HG03521 (cell line): ENCODE data around the gene PPDPF.
"Not testable (repeated sequence)": the region's sequence is repeated elsewhere in the genome, so short reads cannot be mapped to it uniquely, and the experiment has no call there.

Source experiments
- ATAC-seq: cut with Tn5 transposase; IDR thresholded peaks from one replicate; pipeline ENCODE4 v1.9.1; 2021; ENCODE audit warnings: mild to moderate bottlenecking, moderate library complexity; ENCODE audit not compliant: unreplicated experiment

Gene PPDPF

GRCh38 chr20:63499338-63499969, 21.1 kb upstream of the PPDPF start:
- no peak for ATAC-seq

- ATAC-seq = no peak
Observed at GRCh38 chr20:63500151-63500901, 20.2 kb upstream of the PPDPF start.

DNA sequence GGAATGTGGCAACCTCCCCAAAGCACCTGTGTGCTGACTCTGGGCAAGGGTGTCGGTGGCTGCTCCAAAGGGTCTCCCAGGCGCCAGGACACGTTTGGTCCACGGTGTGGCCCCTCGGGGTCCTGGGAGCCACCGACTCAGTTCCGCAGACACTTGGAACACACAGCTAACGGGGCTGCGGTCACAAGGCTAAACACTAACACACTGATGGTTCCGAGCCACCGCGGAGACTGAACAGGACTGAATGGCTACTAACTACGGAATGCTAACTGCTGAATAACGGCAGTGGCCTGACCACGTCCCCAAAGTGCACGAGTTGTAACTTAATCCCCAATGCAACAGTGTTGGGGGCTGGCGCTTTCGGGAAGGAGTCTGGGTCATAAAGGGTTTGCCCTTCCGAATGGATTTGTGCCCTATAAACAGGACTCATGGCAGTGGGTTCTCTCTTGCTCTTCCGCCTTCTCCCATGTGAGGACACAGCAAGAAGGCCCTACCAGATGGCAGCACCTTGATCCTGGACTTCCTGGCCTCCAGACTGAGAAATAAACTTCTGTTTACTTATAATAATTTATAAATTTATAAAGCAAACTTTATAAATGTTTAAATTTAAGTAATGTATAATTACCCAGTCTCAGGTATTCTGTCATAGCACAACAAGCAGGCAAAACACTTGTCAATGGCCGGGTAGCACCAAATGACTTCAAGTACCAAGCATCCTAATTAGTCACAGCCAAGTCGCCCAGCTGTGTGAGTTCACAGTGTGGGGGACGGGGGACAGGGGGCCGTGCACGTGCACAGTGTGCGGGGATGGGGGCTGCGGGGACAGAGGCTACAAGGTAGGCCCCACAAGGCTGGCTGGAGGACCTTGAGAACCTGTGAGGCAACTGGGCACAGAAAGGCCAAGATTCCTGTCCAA, 19.4 kb upstream of the PPDPF start:
- no peak for ATAC-seq

GRCh38 chr20:63501818-63502670, 18.5 kb upstream of the PPDPF start:
- no peak for ATAC-seq

GRCh38 chr20:63502671-63503172, 17.8 kb upstream of the PPDPF start:
- ATAC-seq = no peak

- ATAC-seq = no peak
Observed at GRCh38 chr20:63503524-63503923, 17.0 kb upstream of the PPDPF start.

- ATAC-seq = no peak
Observed at GRCh38 chr20:63504642-63505041, 15.9 kb upstream of the PPDPF start.

GRCh38 chr20:63505281-63505680, 15.3 kb upstream of the PPDPF start:
- ATAC-seq = no peak

GRCh38 chr20:63505723-63506122, 14.8 kb upstream of the PPDPF start:
- no peak for ATAC-seq

DNA sequence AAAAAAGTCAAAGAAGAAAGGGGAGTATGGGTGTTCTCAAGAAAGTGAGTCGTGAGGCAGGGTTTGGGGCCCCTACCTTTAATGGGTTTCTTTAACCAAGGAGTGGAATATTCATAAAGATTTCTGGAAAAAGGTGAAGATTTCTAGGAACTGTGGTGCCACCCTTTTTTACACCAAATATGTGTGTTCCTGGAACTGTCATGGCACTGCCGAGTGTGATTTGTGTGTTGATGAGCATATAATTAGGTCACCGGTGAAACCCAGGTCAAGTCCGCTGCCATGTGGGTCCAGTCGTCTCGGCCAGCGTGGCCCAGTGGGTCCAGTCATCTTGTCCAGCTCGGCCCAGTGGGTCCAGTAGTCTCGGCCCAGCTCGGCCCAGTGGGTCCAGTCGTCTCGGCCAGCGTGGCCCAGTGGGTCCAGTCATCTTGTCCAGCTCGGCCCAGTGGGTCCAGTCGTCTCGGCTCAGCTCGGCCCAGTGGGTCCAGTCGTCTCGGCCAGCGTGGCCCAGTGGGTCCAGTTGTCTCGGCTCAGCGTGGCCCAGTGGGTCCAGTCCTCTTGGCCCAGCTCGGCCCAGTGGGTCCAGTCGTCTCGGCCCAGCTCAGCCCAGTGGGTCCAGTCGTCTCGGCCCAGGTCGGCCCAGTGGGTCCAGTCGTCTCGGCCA, 13.4 kb upstream of the PPDPF start:
- ATAC-seq = no peak

DNA sequence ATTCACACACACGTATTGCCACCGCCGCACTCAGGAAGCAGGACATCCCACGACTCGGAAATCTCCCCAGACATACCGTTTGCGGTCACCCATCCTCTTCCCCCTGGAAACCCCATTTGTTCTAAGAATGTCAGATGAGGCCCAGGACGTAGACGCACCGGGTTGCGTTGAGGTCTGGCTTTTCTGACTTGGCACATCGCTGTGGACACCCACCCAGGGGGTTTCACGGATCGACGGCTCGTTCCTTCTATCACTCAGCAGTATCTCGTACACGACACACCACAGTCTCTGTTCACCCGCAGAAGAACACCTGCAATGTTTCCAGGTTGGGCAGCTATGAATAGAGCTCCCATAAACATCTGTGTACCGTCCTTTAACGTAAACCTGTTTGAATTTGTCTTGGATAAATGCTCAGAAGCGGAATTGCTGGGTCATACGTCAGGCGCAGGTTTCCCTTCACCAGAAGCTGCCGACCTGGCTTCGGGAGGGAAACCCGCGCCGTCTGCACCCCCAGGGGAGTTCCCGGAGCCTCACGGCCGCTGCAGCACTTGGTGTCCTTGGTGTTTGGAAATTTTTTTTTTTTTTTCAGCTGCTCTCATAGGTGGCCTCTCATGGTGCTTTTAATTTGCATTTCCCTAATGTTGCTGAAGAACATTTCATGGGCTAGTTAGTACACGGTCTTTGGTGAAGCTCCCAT, 12.3 kb upstream of the PPDPF start:
- no peak for ATAC-seq

- ATAC-seq = no peak
Observed at GRCh38 chr20:63509088-63509564, 11.4 kb upstream of the PPDPF start.

DNA sequence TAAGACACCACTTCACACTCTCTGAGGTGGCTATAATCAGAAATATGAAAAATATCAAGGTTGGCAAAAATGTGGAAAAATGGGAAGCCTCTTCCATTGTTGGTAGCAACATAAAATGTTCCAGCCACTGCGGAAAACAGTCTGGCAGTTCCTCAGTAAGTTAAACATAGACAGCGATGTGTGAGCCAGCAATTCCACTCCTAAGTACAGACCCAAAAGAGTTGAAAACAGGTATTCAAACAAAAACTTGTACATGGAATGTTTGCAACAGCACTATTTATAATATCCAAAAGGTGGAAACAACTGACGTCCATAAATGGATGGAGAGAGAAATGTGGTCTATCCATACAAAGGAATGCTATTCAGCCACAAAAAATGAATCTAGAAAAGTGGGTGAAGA, 7.4 kb upstream of the PPDPF start:
- no peak for ATAC-seq

GRCh38 chr20:63514520-63514919, 6.0 kb upstream of the PPDPF start:
- ATAC-seq = not testable (repeated sequence)

DNA sequence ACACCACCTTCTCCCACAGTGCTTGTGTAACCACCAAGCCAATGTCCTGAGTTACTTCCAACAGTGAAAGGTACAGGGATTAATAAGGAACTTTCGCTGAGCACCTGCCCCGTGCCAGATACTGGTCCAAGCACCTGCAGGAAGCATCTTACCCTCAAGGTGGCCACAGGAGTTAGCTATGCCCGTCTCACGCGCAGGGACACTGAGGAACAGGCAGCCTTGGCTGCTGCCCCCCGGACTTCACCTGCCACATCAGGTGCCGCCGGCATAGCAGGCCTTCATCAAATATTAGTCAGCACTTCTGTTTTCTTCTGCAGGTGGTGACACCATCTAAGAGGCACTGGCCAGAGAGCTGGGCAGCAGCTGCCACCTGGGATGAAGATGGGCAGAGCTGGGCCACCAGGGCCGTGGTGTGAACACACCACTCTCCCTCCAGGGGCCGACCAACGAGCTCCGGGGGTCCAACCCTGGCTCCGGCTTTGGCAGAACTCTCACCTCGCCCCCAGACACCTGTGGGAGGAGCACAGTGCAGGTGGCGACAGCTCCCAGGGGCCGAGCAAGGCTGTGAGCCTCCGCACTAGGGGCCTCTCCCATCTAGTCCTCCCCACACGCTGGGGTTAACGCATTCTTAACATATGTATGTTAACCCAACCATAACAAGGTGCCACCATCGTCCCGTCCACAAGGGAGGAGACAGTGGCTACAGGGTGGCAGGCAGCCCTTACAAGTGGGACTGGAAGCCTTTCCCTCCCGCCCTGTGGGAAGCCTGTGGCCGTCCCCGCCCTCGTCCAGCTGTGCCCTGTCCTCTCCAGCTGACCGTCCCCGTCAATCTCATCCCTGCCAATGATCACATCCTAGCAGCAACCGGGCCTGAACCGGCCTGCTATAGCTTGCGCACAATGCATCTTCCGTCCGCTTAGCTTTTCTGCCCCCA, 2.9 kb upstream of the PPDPF start:
- no peak for ATAC-seq

DNA sequence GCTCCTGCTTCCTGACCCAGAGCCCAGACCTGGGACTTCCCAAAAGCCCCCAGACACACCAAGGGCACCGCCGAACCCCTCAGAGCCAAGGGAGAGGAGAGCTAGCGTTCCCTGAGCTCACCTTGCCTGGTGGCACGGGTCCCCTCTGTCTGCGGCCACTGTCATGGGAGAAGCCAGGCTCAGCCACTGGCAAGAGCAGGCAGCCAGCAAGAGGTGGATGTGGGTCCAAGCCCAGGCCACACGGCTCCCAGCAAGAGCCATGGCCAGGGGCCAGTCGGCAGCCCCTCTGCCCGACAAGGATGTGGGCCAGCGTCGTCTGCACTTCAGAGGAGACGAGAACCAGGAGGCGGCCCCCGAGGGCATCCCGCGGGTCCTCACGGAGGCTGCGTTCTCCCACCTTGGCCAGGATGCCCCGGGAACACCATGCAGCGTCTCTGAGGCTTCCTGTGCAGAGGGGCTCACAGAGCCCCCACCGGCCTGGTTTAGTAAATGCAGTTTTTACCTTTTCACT, 2.2 kb upstream of the PPDPF start:
- no peak for ATAC-seq

DNA sequence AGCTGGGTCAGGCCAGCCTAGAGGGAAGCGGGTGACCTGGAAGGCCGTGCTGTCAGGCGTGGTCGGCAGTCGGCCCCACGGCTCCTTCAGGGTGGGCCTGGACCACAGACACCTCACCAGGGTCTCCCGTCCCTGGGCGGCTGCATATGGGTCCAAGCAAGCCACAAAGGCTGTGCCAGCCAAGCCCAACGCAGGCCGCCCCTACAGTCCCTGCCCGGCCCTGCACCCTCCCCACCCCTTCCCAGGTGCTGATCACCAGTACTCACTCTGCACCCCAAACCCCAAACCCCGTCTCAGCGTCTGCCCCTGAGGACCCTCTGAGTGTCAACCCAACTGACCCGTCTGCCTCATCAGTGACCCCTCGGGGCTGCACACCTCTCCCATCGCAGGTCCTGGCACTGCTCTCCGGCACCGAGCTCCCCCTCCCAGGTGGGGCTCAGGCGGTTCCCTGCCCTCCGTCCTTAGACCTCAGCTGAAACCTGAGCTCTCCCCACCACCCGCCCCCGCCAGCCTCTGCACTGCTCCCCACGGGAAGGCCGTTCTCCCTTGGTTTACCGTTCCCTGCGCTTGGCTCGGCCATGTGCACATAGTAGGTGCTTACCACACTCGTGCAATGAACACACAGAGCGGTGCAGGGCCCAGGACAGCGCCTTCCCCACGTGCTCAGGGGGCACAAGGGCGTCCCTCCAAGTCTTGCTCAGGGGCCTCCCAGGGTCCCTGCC, 1.5 kb upstream of the PPDPF start:
- no peak for ATAC-seq
